ENCODE measurements around the gene MAST4. TPM values are rescaled to one million over a fixed set of nuclear protein-coding genes. Genes with fewer than 3 reads are reported as not detected.

MAST4 gene
- total and polyA plus RNA-seq, 2 of the 4 experiments (the other 2 are of a cell fraction), result 4.8 to 6.8 TPM

DNA sequence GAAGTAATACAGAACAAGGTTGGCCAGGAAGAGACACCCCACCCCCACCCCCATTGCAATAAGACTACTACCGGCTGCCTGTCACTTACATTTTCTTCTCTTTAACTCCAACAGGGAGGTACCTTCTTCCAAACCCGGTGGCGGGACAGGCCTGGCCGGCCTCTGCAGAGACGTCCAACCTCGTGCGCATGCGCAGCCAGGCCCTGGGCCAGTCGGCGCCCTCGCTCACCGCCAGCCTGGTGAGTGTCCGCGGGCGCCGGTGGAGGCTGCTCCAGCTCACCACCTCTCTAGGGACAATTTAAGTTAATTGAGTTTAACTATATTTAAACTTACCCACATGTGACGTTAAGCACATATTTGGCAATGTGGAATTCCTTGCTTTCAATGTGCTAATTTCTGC is 192.4 kb downstream of the MAST4 start:
- H4K91ac ChIP-seq (ENCODE audit: insufficient read depth, low read depth, low read length), result no peak overlapping the region
- intact Hi-C loops (cut with micrococcal nuclease) (no loop called here), in situ Hi-C loops (cut with MboI; ENCODE audit: low sequenced_read_pairs) (no loop called here), dilution Hi-C loops (cut with HindIII; ENCODE audit: low sequenced_read_pairs, unreplicated experiment) (no loop called here)
- no peak overlapping the region for H3K23ac ChIP-seq (ENCODE audit: low read depth, low read length)
- no peak overlapping the region for H2BK5ac ChIP-seq (ENCODE audit: low read depth, low read length, poor library complexity, severe bottlenecking)
- H3K9me1 ChIP-seq (ENCODE audit: insufficient read depth, low read length), result no peaks in the 10 kb centered on the region
- no peak overlapping the region for H3K18ac ChIP-seq (ENCODE audit: low read depth, low read length)
- CTCF ChIA-PET, result no interaction called here
- H3K27ac ChIP-seq (ENCODE audit: insufficient read depth, low read length), result no peak overlapping the region
- TF ChIP-seq, protein P1, sequence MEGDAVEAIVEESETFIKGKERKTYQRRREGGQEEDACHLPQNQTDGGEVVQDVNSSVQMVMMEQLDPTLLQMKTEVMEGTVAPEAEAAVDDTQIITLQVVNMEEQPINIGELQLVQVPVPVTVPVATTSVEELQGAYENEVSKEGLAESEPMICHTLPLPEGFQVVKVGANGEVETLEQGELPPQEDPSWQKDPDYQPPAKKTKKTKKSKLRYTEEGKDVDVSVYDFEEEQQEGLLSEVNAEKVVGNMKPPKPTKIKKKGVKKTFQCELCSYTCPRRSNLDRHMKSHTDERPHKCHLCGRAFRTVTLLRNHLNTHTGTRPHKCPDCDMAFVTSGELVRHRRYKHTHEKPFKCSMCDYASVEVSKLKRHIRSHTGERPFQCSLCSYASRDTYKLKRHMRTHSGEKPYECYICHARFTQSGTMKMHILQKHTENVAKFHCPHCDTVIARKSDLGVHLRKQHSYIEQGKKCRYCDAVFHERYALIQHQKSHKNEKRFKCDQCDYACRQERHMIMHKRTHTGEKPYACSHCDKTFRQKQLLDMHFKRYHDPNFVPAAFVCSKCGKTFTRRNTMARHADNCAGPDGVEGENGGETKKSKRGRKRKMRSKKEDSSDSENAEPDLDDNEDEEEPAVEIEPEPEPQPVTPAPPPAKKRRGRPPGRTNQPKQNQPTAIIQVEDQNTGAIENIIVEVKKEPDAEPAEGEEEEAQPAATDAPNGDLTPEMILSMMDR (conservative IDR thresholded peaks at IDR 0.05; ENCODE audit: low read depth, low read length), result no peak
- TF ChIP-seq MAFK (IDR thresholded peaks at IDR 0.05; ENCODE audit: low read depth, low read length), result no peak
- no peak overlapping the region for H2AK9ac ChIP-seq (replicated peaks; ENCODE audit: low read depth, low read length, poor library complexity)
- no peak overlapping the region for H3K56ac ChIP-seq (ENCODE audit: extremely low read depth, insufficient read depth, low read length)
- H4K8ac ChIP-seq (ENCODE audit: low read depth in 2 of 2, low read length in 2 of 2), result no peak overlapping the region
- no peaks in the 10 kb centered on the region for H3K27me3 ChIP-seq (ENCODE audit: control insufficient read depth, insufficient read depth, low read length)
- no peak overlapping the region for H2BK20ac ChIP-seq (ENCODE audit: low read depth, low read length)
- POLR2A ChIA-PET (ENCODE audit: unreplicated experiment), result no interaction called here
- WGBS, 2 experiments (ENCODE audit: extremely low coverage in 2 of 2, insufficient read length in 1 of 2), result no CpG with 5 or more reads among the region's 17 CpGs
- DNase-seq, result no peak
- no peak overlapping the region for H2BK15ac ChIP-seq (ENCODE audit: low read depth, low read length)
- no peak overlapping the region for H3K4ac ChIP-seq (ENCODE audit: low read depth, low read length)
- H3K79me1 ChIP-seq (ENCODE audit: low read depth in 1 of 2, low read length in 2 of 2), result no peaks in the 10 kb centered on the region
- ATAC-seq (ENCODE audit: low read depth), result no peak
- H4K20me1 ChIP-seq (ENCODE audit: insufficient read depth, low read length), result no peaks in the 10 kb centered on the region
- no peak overlapping the region for H4K5ac ChIP-seq (ENCODE audit: low read depth, low read length)
- H2AK5ac ChIP-seq (ENCODE audit: low read depth, low read length), result no peak overlapping the region
- H3K14ac ChIP-seq (replicated peaks; ENCODE audit: low read depth, low read length), result no peak overlapping the region
- H2AFZ ChIP-seq (replicated peaks; ENCODE audit: low read length, poor library complexity), result no peak overlapping the region
- BruUV-seq (replicated peaks), result no TSS peak
- no peak overlapping the region for H2BK120ac ChIP-seq (ENCODE audit: low read depth, low read length)
- no peak overlapping the region for H3K9ac ChIP-seq (ENCODE audit: low read depth, low read length)
- H3K36me3 ChIP-seq (ENCODE audit: control insufficient read depth, insufficient read depth, low read length), result no peaks in the 10 kb centered on the region
- no peaks in the 10 kb centered on the region for H3K4me1 ChIP-seq (ENCODE audit: control insufficient read depth, insufficient read depth, low read length)
- H3K4me3 ChIP-seq (ENCODE audit: insufficient read depth, low read depth, low read length), result no peak overlapping the region
- H3K9me3 ChIP-seq (ENCODE audit: control insufficient read depth, insufficient read depth, low read length), result no peaks in the 10 kb centered on the region
- H3K4me2 ChIP-seq (ENCODE audit: low read depth, low read length), result no peak overlapping the region

All from IMR-90 (cell line).